ENCODE results near the gene IDUA.
"Not testable (repeated sequence)": the region's sequence is repeated elsewhere in the genome, so short reads cannot be mapped to it uniquely, and the experiment has no call there.

IDUA gene

DNA sequence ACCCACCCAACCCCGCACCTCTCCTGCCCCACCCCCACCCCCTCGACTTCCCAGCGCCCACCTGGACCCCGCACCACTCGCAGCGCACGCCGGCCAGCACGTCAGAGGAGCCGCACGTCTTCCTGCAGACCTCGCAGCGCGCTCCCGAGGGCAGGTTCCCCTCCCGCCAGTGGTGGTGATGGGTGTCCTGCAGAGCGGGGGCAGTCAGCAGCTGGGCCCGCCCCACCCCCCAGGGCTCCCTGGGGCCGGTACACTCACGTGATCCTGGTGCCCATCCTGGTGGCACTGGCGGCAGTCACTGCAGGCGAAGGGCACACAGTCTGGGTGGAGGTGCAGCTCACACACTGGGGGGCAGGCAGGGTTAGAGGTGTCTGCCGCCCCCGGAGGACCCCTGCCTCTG lies 18.6 kb upstream of the IDUA start:
- DNase-seq, result no peak

DNA sequence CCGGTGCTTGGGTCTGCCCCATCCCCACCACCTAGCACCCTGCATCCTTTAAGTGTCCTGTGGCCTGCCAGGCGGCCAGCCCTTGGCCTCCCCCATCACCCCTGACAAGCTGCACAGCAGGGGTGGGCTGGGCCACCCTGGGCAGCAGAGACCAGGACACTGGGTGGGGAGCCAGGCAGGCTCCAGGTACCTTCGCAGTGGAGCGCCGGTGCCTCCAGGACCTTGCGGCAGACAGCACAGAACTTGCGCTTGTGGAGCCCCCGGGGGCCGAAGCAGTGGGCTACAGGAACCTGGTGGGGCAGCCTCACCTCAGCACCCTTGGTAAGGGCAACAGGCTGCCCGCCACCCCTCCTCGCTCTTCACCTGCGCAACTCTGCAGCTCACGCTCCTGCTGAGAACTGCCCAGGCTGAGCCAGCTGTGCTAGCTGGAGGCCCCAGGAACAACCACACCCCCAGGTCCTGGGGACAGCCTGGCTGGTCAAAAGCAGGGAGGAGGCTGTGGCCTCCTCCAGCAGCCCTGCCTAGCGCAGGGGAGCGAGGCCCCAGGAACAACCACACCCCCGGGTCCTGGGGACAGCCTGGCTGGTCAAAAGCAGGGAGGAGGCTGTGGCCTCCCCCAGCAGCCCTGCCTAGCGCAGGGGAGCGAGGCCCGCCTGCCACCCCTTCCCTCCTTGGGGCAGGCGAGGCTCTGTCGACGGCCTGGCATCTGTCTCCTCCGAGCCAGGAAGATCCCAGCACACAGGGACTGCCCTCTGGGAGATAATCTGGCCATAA lies 18.0 kb upstream of the IDUA start:
- DNase-seq, result no peak

DNA sequence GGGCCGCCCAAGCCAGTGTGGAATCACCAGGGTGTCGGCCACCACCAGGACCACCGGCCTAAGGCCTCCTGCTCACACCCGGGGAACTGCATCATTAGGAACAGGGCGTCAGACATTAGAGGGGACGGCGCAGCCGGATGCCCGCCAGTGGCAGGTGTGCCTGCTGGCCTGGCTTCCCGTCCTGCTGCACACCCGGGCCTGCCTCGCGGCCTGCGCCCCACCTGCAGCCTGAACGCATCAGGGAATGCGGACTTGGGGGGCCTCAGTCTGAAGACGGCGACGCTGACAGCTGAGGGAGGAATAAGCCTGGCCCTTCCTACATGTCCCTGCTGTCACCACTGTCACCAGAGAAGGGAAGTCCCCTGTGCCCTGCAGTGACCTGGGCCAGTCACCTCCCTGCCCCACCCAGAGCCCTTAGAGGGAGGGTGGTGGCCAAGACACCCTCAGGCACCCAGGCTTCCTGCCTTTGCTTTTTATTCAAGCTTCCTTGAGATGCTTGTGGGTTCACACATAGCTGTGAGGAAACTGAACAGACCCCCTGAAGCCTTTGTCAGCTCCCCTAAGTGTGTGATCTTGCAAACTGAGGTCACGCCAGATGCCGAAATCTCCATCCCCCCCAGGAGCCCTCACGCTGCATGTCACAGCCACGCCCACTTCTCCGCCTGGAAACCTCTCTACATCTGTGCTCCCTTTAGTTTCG lies 16.6 kb upstream of the IDUA start:
- no peak for DNase-seq

DNA sequence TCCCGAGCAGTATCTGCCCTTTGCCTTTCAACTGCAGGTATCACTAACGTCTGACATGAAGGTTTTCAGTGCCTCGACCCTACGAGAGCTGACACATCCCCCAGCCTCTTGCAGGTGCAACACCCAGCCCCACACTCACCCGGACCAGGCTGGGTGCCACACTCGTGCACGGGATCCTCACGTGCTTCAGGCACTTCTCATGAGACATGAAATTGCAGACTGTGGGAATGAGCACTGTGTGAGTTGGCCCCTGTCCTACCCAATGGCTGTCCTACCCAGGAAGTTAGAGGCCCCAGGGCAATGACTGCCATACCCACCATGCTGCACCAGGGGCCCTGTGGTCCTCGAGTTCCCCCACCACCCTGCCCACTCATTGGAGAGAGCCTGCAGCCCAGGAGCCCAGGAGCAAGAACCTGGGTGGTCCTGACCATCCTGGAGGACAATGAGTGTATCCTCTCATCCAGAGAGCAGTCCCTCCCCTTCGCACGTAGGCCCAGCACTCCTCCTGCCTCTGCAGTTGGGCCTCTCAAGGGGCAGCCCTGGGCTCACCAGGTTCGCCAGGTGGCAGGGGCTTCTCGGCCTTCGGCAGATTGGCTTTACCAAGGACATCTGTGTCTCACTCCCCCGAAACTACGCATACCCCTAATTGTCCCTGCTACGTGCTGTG lies 15.9 kb upstream of the IDUA start:
- DNase-seq, result no peak

DNA sequence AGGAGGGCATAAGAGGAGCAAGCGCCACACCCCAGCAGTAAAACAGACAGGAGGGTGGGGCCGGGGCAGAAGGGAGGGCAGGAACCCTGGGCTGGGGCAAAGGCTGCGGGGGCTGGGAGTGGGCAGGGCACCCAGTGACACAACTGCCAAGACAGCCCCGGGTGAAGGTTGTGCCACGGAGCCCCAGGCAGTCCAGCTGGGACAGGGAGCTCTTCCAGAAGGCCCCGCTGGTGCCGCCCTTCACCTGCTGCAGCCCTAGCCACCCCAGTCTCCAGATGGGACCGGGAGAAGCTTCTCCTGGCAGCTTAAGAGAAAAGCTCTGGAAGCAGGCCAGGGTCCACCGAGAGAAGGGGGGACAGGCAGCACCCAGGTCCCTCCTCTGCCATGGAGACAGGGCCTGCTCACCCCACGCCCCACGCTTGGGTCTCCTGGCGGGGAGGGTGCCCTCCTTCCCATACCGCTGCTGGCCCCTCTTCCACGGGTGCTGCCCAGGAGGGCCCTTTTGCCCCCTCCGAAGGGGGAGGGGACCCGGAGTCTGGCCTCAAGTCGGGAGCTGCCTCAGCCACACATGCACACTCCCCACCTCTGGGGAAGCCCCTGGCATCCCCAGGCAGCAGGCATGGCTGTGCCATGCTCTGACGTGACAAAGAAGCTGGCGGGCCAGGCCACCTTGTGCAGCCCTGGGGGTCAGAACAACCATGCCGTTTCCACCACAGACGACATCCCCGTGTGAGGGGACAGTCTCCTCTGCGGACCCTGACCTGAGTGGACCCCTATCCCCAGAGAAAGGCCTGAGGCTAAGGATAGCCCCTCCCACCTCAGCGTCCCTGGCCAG lies 15.0 kb upstream of the IDUA start:
- no peak for DNase-seq

DNA sequence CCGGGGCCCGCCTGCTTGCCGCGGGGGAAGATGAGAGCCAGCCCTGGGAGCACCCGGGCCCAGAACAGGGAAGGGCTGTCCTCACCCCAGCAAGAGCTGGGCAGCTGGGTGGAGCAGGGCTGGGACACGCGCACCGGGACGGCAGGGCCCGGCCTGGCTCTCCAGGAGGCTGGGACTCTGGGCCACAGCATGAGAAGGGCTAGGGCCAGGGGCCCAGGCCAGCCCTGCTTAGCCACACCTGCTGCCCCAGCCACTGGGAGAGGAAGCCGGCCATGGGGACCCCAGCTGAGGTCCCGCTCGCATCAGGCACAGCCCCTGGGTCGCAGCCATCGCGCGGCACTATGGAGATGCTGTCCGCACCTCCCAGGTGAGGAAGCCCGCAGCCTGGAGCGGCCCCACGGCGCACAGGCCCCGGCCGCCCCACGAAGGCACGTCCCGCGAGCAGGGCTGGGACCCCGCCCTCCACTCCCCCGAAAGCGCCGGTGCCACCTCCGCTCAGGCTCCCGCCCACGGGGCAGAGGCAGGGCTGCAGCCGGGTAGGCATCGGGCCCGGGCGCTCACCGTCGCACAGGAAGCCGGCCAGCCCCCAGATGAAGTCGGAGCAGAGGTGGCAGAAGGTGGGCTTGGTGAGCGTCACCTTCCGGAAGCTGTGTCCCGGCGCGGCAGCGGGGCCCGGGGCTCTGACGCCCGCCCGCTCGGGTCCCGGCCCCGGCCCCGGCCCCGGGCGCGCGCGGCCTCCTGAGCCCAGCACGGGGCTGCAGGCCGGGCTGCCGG lies 14.0 kb upstream of the IDUA start:
- no peak for DNase-seq

DNA sequence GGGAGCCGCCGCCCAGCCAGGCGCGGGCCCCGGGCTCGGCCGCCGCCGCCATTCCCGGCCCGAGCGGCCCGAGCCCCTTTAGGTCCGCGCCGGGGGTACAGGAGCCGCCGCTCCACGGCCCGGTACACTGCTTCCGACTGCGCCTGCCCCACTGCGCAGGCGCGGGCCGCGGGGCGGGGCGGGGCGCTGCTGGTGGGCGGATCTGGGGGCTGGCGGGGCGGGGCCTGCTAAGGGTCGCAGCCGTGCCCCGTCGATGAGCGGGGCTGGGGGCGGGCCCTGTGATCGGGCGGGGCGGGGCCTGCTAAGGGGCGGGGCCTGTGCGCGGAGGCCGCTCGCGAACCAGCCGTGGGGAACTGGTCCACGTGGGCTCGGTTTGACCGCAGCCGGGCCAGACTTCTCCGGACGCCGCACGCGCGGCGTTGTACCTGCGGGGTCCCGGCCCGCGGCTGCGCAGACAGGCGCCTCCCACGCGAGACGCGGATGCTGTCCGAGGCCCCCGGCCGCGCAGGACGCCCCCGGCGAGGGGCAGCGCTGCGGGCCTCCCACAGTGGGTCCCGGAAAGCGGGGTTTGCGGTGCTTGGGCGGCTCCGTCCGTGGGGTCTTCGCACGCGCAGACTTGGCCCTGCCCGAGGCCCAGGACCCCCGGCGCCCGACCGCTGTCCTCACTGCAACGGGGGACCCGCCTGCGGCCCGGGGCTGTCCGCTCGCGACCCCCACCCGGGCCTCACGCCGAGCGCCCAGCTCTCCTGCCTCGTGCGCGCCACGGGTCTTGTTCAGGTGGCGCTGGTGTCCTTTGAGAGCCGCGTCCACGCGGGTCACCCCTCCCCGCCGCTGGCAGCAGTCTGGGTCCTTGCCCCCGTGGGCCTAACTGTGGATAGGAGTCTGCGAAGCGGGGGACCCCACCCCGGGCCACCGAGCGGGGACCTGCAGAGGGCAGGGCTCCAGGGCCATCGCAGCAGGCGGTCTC lies 13.1 kb upstream of the IDUA start, which contains the start of gene DGKQ:
TSS of gene DGKQ (minus strand) at position 139 of the 967 bp plus-strand sequence. CDS start at position 52, 87 bp downstream.
- no peak for DNase-seq

DNA sequence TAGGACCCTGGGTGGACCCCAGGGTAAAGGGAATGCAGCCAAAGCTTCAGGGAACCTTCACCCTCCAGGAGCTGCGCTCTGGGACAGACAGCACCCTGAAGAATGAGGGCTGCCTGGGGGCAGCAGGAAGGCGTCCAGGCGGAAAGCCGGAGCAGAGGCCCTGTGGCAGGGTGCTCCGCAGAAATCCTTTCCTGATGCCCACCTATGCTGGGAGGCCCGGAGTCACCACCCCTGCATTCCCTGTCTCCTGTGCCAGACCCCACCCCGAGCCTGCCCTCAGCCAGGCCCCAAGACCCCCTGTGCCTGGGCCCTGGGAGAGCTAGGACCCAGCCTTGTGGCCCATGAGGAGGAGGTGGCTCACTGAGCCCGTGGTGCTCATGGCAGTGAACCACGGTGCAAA lies 12.2 kb upstream of the IDUA start:
- DNase-seq, result no peak

DNA sequence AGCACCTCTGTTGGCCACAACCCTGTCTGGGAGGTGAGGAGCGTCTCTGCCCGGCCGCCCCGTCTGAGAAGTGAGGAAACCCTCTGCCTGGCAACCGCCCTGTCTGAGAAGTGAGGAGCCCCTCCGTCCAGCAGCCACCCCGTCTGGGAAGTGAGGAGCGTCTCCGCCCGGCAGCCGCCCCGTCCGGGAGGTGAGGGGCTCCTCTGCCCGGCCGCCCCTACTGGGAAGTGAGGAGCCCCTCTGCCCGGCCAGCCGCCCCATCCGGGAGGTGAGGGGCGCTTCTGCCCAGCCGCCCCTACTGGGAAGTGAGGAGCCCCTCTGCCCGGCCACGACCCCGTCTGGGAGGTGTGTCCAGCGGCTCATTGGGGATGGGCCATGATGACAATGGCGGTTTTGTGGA lies 10.8 kb upstream of the IDUA start:
- not testable (repeated sequence) for DNase-seq

DNA sequence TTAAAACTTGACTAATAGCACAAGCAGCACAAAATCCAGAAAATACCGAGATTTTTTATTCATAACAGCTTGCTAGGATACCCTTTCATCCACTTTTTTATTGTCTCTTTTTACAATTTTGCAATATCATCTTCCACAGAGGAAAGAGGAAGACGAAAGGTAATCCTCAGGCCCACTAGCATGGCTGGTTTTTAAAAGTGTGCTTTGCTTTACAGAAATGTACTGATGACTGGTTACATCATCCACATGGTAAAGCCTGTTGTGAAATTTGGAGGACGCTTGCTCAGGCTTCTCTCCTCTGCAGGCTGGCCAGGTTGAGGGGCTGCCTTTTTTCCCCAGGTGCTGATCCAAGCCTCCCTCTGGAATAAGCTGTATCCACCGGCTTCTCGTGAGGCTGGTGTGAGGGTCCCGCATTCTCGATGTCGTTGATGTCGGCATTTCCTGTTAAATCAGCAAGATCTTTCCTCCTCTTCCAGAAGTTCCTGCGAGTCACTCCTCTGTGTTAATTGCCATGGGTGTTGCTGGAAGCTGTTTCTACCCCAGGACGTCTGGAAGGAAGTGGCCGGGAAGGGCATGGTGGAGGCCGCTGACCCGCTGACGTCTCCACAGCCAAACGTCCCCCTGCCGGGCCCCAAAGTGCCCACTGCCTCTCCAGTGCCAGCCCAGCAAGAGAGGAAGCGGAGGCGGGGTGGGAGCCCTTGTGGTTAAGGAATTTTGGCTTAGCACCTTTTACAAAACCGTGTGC lies 7.7 kb upstream of the IDUA start:
- DNase-seq, result no peak

DNA sequence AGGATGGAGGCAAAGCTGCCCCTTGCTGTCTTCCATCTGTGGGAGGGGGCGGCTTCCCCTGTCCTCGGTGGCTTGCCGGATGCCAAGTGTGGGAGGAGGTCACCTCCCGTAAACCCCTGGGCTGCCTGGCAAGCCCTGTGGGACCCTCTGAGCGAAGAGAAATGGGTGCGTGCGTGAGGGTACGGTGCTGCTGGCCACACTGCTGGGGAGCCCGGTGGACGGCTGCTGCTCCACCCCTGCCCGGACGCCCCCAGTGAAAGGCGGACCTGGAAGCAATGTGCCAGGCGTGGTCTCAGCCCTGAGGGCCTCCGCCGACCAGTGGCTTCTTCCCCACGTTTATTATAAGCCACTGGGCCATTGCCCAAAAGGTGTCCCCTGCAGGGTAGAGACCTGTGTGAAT lies 4.6 kb upstream of the IDUA start:
- DNase-seq, result no peak

DNA sequence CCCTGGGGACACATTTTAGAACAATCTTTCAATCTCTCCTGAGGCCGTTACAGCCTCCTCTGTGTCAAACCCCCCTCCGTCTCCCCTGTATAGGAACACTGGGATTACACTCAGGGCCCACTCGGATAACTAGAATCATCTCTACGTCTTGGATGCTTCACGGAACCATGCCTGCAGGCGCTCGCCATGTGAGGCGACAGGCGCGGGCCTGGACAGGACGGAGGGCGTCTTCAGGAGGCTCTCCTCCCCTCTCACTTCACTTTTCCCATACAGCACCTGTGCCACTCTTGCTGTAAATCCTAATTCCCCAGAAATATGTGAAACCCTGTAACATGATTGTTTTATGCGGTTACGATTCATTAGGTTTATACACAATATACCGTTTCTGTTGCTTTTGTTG lies 4.0 kb upstream of the IDUA start:
- DNase-seq, result no peak

DNA sequence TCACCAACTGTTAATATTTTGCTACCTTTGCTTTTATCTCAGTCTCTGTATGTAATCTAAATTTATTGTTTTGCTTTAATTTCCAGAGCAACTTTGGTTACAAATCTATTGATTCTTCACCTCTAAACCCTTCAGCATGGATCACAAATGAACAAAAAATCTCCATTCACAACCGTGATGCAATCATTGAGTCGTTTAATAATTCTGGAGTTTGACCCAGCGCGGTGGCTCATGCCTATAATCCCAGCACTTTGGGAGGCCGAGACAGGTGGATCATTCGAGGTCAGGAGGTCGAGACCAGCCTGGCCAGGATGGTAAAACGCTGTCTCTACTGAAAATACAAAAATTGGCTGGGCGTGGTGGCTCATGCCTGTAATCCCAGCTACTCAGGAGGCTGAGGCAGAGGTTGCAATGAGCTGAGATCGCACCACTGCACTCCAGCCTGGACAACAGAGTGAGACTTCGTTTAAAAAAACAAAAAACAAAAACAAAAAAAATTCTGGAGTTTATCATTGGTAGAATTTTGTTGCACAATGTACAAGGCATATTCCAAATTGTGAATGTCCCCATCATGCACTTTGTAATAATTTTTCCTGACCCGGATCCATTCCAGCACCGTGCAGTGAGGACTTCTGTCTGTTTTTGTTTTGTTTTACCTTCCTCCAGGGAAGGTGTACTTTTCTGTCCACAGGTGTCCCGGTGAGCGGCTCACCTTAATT lies 2.3 kb upstream of the IDUA start:
- DNase-seq, result no peak

DNA sequence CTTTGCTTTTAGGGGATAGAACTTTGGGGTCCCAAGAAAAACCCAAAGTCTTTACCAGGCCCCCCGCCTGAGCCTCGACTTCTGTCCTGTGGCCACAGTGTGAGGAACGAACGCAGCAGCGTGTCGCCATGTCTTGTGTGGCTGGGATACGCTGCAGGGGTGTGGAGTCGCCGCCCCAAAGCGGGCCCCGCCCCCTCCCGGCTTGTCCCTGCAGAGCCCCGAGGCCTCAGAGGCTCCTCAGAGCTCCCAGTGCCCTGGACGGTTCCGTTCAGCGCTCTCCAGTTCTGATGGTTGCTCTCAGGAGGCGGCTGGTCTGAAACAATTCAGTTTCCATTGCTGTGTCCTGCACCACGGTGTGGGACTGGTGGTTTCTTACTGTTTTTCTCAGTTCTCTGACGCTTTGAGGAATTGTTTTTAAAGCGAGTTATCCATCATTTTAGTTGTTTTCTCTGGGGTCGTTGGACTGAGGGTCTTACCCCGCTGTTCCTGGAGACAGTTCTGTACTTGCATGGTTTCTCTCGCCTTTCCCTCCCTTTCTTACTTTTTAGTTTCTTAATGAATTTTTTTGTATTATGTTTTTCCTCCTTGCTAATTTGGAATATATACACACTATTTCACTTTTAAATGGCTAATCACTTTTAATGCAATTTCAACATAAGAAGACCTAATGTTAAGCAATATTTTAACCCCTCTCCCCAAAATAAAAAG lies 1.6 kb upstream of the IDUA start:
- DNase-seq, result no peak

DNA sequence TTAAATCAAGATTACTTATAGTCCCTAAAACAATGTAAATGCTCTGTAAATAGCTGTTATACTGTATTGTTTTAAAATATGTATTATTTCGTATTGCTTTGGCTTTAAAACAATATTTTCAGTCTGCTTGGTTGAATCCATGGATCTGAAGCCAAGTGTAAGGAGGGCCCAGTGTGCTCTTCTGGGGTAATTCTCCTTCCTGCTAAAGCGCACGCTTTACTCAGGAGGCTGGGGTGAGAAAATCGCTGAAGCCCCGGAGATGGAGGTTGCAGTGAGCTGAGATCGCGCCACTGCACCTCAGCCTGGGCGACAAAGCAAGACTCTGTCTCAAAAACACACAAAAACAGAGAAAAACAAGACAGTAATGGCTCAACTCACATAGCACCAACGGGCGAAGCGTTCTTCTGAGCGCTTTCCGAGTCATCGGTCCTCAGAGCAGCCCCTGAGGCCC lies 391 bp upstream of the IDUA start:
- no peak for DNase-seq

DNA sequence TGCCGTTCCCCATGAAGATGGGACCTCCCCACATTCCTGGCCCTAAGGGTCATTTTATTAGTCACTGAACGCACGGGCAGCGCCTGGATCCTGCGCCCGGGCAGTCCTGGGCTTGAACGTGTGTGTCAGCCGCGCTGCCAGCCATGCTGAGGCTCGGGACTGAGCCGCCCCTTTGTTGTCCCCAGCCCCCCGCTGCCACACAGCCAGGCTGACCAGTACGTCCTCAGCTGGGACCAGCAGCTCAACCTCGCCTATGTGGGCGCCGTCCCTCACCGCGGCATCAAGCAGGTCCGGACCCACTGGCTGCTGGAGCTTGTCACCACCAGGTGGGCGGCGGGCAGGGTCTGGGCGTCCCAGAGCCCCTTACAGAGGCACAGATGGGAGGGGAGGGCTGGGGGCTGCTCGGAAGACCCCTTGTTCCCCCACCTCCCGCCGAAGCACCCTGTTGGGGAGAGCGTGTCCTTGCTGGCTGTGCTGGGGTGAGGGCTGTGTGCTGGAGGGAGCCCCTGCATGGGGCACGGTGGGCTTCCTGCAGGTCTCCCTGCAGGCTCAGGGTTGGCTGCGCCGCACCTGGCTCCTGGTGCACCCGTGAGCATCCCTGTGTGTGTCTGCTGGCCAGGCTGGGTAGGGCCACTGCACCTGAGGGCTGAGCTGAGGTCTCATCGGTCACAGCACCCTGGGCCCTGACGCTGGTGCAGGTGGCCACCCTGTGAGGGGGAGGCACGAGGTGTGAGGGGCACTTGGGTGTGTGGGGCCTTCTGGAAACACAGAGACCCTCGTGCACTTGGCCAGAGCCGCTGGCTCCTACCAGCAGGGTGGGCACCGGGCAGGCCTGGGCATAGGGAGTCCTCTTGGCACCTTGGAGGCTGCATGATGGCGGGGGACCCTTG lies 1.0 kb downstream of the IDUA start:
- DNase-seq, result no peak
